Kidney epithelial cell (primary cell): Measurements from ENCODE around the gene NR3C1. TPM values are rescaled to one million over a fixed set of nuclear protein-coding genes. Genes with fewer than 3 reads are reported as not detected.

Source experiments
- DNase-seq: peaks from one replicate; pipeline ENCODE4 v3.0.0-alpha.2; 2010; ENCODE audit warnings: low read depth
- H3K27me3 ChIP-seq: 2 replicates; pipeline ENCODE4 v1.6.0; 2011; ENCODE audit warnings: low read length; ENCODE audit not compliant: control insufficient read depth, insufficient read depth
- H3K36me3 ChIP-seq: 2 replicates; pipeline ENCODE4 v1.5.1; 2011; ENCODE audit warnings: low read length; ENCODE audit not compliant: control insufficient read depth, insufficient read depth
- H3K4me3 ChIP-seq: 2 replicates; pipeline ENCODE4 v1.5.1; 2011; ENCODE audit warnings: low read depth, mild to moderate bottlenecking, control low read depth, low read length
- total RNA-seq: library from RNA; depleted of rRNA; stranded (reverse); fragments of >200 nt; gene quantifications from 2 replicates; pipeline ENCODE4 v1.2.3, GENCODE V29; 2015
- TF ChIP-seq, protein P1 (sequence below): IDR thresholded peaks from 2 replicates; pipeline ENCODE4 v1.5.1; 2011; ENCODE audit warnings: mild to moderate bottlenecking, moderate library complexity, low read length, control low read depth, inconsistent platforms; ENCODE audit not compliant: insufficient read depth, poor library complexity, severe bottlenecking

The NR3C1 gene
- total RNA-seq, result 18.3 and 25.3 TPM in 2 replicates

GRCh38 chr5:143403593-143404415 is at the start of gene NR3C1:
TSS of gene NR3C1 (minus strand) at chr5:143403686. CDS start at chr5:143400839, 2,847 bp downstream.
- Histone ChIP-seq H3K36me3 (no peaks in the 10 kb centered on the region), H3K27me3 (no peaks in the 10 kb centered on the region), H3K4me3 (peak within 1 kb of the TSS; percentile 88)
- no peak for DNase-seq
- TF ChIP-seq, protein P1, sequence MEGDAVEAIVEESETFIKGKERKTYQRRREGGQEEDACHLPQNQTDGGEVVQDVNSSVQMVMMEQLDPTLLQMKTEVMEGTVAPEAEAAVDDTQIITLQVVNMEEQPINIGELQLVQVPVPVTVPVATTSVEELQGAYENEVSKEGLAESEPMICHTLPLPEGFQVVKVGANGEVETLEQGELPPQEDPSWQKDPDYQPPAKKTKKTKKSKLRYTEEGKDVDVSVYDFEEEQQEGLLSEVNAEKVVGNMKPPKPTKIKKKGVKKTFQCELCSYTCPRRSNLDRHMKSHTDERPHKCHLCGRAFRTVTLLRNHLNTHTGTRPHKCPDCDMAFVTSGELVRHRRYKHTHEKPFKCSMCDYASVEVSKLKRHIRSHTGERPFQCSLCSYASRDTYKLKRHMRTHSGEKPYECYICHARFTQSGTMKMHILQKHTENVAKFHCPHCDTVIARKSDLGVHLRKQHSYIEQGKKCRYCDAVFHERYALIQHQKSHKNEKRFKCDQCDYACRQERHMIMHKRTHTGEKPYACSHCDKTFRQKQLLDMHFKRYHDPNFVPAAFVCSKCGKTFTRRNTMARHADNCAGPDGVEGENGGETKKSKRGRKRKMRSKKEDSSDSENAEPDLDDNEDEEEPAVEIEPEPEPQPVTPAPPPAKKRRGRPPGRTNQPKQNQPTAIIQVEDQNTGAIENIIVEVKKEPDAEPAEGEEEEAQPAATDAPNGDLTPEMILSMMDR, result peak; percentile 9

DNA sequence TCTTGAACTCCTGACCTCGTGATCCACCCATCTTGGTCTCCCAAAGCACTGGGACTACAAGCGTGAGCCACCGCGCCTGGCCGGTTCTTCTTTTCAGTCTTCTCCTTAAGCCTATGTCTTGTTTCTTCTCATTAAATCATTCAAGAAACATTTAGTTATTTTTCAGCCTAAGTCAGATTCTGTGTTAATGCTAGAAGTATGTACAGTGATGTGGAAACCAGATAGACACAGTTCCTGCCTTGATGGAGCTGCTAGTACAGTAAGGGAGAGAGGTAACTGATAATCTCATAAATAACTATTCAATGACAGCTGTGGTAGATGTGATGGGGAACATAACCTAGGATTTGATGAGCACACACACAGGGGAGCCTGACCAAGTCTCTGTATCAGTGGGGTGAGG is 46.3 kb upstream of the NR3C1 start:
- TF ChIP-seq, protein P1, result no peak
- Histone ChIP-seq H3K27me3 (no peaks in the 10 kb centered on the region), H3K36me3 (no peaks in the 10 kb centered on the region), H3K4me3 (no peak overlapping the region)
- DNase-seq, result no peak

GRCh38 chr5:143448518-143448917 is 45.0 kb upstream of the NR3C1 start:
- Histone ChIP-seq H3K36me3 (no peaks in the 10 kb centered on the region), H3K4me3 (no peak overlapping the region), H3K27me3 (no peaks in the 10 kb centered on the region)
- TF ChIP-seq, protein P1, result no peak
- no peak for DNase-seq

DNA sequence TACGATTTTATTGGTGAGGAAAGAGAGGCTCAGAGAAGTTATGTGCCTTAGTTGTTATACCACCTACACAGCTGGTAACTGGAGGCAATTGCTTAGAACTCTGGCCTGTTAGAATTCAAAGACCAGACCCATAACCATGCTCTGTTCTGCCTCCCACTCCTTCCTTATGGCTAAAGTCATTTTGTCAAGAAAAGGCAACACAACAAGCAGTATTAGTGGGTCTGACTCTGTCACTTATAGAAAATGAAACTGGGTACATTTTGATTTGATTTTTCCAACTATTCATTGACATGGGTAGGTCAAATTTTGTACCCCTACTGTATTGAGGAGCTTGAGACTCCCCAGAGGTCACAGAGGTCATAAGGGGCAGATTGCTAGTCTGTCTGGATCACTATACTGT is 44.5 kb upstream of the NR3C1 start:
- H3K36me3 ChIP-seq, result no peaks in the 10 kb centered on the region

GRCh38 chr5:143446535-143447226 is 43.2 kb upstream of the NR3C1 start:
- no peak overlapping the region for H3K4me3 ChIP-seq
- TF ChIP-seq, protein P1, result no peak
- DNase-seq, result no peak
- H3K36me3 ChIP-seq, result no peaks in the 10 kb centered on the region
- no peaks in the 10 kb centered on the region for H3K27me3 ChIP-seq

More for the DNA sequence above, 44.5 kb upstream of the NR3C1 start:
- TF ChIP-seq, protein P1, result no peak
- Histone ChIP-seq H3K27me3 (no peaks in the 10 kb centered on the region), H3K4me3 (no peak overlapping the region)
- no peak for DNase-seq
